HG03159 (cell line): ENCODE measurements around the gene HOXC5.

ENCODE experiments used
- ATAC-seq: cut with Tn5 transposase; IDR thresholded peaks from one replicate; pipeline ENCODE4 v1.9.1; 2021; ENCODE audit warnings: mild to moderate bottlenecking, moderate library complexity; ENCODE audit not compliant: unreplicated experiment

HOXC5 gene

DNA sequence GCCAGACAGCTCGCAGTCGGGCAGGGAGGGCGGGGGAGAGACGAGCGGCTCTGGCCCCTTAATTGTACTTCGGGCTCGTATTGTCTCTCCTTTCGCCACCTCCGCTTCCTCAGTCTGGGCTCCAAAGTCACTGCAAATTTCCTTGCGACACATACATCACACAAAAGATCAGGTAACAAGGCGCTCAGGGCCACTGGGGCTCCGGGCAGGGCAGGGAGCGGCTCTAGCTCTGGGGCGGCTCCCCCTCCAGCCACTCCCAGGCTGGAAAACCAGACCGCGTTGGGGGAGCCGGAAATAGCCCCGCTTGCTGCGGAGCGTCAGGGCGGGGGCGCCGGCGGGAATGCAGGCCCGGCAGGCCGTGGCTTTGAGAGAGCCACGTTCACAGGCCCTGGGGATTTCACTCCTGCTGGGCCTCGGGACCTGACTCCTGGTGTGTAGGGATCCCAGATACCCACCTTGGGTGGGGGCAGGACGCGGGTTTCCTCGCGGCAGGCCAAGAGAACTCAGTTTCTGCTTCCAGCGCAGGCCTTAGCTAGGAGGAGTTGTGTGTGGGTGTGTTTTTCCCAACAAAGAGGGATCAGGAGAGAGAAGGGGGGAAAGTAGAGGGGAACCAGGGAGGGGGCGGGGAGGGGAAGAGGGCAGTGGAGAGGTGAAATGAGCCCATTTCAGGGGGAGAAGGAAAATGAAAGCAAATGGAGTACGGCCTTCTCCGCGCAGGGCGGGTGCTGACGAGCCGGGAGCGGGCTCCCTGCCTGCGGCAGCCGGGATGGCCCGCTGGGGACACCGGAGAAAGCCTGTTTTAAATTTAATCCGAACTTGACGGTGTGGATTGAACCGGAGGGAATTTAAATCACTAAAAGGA is 37.2 kb upstream of the HOXC5 start:
- no peak for ATAC-seq

DNA sequence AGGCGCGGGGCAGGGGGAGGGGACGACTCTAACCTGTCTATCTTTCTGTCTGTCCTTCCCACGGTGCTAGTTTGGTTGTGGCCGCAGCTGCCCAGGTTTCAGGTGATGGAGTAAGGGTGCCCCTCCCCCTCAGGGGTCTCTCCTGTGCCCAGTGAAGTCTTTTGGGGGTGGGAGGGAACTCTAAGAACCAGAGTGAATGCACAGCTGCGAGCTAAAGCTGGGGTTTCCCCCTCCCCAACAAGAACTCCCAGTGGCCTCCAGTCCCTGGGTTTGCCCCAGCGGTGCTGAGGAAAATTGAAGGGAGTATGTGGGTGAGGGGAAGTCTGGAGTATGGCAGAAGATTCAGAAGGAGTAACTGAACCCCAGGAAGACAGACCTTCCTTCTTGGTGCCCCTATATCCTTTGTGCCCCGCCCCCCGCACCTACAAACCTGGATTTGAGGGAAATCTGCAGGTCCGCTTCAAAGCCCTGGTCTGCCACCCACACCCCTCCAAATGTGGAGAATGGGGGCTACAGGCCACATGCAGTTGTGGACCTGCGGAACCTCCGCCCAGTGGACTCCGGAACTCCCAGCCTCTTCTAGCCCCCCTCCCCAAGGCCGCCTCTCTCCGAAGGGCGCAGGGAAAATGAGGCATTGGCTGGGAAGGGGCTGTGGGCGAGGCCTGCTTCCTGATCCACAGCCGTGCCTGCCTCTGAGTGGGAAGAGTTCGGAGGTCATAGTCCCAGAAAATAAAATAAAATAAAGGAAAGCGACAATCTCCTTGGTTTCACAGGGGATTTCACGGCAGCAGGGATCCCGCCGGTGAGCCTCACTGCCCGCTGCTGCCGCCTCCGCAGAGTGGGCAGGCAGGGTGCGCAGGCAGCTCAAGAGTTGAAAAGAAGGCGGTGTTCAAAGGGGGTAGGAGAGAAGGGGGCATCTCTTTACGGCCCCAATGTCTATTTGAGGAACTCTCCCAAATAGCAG is 36.3 kb upstream of the HOXC5 start:
- ATAC-seq, result no peak

DNA sequence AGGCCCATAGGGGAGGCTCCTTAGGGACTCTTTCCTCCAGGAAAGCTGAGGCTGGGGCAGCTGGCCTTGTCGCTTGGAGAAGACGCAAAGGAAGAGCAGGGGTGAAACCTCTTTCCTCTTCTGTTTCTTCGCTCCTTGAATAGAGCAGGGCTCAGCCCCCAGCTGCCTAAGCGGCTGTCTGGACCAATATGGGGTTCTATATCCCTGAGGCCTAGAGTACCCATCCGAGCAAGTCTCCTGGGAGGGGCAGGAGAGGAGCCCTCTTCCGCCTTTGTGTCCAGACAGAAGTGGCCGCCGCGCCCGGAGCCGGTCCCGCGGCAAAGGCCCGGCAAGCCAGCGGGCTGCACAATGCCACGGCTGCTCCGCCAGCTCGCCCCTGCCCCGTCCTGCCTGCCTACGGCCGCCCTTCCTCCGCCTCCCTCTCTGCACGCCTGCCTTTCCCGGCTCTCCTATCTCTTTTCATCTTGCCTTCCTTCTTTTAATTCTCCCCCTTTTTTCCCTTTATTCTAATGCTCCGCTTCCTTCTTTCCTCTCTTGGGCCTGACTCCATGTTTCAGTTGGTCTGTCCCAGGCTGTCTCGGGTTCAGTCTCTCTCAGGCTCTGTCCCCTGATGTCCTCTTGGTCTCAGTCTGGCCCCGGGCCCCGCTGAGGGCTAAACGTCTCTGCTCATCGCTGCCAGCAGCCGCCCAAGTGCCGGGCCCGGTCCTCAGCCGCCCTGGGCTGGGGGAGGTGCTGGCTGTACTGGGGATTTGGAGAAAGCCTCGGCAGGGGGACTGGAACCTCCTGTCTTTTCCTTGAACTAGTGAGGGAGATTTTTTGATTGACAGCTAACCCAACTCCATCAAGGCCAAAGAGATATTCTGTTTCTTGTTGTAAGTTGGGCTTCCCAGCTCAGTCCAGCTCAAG is 35.4 kb upstream of the HOXC5 start:
- no peak for ATAC-seq

DNA sequence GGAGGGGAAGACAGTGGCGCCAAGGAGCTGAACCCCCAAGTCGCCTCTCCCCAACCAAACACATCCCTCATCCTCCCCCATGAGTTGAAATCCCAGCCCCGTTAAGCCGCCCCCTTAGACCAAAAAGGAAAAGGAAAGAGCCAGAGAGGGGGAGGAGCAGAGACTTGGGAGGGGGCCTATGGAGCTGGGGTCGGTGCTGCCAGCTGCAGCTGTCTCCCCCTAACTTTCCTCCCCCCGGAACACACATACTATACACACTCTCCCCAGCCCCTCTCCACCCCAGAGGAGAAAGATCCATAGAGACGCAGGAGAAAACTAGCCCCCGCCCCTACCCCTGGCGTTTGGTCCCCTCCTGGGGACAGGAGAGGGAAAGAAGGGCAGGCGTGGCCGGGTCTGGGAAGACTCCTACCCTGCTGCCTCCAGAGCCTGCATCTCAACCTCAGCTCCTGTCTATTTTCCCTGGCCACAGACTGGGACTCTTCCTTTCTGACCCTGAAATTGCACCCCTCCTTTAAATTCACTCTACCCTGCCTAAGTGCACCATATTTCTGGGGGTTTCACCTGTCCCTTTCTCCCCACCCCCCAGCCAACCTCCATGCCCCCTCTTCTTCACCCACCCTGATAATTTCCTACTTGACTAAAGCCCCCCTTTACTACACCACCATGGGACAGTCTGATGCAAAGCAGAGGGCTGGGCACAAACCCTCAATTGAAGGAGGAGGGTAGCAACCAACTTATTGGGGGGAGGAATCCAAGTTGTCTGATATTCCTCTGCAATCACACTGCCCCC is 34.5 kb upstream of the HOXC5 start:
- ATAC-seq, result no peak

DNA sequence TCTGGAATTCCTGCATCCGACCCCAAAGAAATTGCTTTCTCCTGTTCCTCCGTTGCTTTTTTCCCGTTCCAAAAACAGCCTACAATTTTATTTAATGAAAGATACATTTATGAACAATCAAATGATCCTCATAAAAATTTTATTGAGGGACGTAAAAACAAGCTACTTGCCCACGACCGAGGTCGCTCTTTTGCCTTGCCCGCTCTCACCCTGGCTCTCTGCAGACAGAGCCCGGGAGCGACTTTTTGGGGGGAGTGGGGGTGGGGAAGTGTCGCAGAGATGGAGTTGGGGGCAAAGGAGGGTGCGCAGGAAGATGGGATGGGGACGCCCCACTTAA is 34.0 kb upstream of the HOXC5 start:
- no peak for ATAC-seq

DNA sequence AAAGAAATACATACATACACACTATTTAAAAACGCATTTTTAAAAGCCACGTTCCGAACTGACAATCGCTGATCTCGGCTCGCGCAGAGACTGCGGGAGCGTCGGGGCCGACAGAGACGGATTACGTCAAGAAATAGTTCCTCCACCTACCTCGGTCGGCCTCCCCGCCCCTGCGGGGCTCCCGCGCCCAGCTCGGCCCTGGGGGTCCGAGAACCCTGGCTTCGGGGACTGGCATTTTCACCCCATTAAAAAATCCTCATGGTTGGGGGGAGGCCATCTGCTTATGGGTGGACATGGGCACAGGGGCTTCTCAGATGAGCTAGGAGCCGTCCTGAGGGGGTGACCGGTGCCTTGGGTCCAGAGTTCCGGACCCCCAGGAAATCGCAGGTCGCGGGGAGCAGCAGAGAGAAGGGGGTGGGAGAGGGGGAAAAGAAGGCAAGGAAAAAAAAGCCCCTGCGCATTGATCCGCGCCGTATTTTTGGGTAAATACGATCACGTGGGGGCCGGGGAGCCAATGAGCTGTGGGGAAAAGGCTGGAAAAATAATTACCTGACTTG is 33.2 kb upstream of the HOXC5 start:
- no peak for ATAC-seq

DNA sequence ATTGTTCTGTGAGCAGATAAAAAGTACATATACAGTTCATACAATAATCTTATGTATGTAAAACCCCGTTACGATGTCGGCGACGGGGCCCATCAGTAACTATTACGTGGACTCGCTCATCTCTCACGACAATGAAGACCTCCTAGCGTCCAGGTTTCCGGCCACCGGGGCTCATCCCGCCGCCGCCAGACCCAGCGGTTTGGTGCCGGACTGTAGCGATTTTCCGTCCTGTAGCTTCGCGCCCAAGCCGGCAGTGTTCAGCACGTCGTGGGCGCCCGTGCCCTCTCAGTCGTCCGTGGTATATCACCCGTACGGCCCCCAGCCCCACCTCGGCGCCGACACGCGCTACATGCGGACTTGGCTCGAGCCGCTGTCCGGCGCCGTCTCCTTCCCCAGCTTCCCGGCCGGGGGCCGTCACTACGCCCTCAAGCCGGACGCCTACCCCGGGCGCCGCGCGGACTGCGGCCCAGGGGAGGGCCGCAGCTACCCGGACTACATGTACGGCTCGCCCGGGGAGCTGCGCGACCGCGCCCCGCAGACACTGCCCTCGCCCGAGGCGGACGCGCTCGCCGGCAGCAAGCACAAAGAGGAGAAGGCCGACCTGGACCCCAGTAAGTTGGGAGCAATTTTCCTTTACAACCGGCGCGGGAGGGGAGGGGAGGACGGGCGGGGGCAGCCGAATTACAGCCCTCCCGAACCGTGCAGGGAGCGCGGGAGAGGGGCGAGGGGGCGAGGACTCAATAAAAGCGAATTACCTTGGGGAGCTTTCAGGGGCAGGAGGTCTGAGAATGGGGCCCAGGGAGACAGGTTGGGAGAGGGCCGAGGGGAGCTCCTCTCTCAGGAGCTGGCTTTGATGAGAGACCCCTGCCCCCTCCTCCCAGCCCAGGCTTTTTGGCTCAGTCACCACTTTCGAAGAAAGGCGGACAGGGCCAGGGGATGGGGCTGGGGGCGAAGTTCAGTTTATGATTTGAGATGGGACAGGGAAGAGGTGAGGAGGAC is 32.4 kb upstream of the HOXC5 start, which contains the start of gene HOXC9:
TSS of gene HOXC9 (plus strand) at position 46 of the 999 bp plus-strand sequence. CDS start at position 74, 28 bp downstream.
- ATAC-seq, result no peak

DNA sequence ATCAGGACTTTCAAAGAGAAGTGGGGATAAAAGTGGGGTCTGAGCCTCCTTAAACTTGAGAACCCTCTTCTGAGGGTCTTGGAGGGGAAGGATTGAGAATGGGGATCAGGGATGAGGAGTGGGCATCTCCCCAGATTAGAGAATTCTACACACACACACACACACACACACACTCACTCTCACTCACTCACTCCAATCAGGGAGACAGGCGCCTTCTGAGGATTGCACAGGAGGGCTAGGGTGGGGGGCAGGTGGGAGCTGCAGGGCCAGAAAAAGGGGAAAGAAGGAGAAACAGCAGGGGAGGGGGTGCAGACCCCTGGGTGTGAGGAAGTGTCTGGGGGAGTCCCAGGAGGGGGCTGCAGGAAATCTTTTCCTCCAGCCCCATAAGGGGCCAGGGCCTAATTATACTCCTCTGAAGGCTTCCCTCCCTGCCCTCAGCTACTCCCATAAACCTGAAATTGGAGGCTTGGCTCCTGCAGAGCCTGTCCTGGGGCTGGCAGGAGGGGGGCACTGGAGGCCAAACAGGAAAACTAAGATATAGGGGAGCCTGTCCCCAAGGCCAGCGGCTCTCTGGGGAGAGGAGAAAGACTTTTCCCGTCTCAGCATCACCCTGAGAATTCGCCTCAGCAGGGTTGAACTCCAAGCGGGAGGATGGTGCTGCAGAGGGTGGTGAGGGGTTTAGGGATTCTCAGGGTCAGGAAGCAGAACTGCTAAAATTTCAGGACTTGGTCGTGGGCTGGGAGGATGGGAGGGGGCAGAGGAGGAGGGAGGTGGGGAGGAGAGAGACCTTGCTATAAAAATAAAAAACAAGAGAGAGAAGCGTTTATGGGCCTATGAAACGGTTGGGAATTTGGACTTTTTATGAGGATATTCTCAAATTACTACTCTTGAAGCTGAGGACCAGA is 31.3 kb upstream of the HOXC5 start:
- no peak for ATAC-seq

DNA sequence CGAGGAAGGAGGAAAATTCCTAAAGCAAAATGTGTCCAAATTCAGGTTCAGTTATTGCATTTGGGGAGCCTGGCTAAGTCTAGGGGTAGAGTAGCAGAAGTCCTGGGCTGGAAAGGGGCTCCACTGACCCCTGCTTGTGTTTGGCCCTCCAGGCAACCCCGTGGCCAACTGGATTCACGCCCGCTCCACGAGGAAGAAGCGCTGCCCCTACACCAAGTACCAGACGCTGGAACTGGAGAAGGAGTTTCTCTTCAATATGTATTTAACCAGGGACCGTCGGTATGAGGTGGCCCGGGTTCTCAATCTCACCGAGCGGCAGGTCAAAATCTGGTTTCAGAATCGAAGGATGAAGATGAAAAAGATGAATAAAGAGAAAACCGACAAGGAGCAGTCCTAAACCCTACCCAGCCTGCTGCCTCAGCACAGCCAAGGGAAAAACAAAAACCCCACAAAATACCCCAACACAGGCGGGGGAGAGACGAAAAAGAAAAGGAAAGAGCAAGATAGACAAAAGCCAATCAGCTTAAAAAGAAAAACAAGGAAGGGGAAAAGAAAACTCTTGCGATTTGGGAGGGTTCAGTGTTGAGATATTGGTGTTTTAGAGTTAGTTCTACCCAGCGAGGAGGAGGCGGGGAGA is 30.5 kb upstream of the HOXC5 start:
- no peak for ATAC-seq

DNA sequence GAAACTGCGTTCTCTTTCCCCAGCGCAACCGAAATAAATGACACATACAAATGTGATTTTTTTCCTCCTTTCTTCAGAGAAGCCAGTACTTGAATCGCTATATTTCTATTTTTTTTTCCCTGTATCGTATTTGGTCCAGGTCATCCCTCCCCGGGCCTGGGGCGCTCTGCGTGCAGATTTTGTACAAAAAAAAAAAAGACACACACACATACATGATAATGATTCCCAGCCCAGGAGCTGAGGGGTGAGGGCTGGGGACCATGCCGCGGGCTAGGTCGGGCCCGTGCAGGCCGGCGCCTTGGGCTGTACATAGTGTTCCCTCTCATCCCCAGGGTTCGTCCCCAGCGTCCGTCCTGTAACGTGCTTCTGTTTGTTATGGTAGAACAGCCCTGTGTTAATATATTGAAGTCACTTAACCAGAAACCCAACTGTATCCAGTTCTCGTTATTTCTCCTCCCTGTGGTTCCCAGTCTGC is 29.9 kb upstream of the HOXC5 start:
- ATAC-seq, result no peak

DNA sequence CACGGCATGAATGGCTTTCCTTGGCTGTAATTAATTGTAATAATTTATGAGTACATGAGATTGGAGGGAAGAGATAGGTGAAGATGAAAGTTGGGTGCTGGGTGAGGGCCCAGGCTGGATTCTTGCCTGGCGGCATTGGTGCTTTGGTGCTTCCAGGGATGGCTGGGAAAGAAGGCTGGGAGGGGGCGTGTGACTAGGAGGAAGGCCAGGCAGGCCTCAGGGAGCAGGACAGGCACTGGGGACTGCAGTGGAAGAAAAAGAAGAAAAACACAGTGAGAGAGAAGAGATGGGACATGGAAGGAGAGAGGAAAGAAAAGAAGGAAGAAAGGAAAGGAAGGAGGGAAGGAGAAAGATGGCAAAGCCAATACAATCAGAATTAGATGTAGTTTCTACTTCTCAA is 29.2 kb upstream of the HOXC5 start:
- no peak for ATAC-seq

DNA sequence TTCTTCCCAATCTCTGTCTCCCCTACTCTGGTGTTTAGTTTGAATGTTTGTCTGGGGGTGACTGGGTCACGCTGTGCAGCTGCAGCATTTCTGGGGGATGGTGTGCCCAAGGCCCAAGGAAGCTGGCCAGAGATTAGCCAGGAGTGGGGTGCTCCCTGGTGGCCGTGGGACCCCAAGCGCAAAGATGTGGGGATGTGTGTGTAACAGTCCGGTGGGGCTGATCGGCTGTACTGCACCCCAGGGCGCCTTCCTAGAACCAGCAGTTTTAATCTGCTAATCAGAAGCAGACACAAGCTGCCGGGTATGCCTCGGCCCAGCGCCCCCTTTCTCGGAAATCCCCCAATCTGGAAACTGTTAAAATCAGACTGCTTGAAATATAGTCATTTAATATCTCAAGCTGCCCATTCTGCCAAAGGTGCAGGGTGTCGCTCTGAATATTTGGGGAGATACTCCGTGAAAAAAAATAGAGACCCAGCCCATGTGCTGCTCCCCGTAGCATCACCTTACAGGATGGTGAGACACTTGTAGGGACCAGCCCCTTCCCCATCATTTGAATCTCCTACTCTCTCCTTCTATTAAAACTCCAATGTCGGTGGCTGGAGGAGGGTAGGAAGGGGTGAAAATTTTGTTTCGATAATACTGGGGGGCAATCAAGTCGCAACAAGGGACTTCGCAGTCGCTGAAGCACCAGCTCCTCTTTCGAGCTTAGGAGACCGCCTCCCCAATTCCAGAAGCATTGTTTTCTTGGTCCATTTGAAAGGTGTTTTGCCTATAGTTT is 28.6 kb upstream of the HOXC5 start:
- no peak for ATAC-seq

DNA sequence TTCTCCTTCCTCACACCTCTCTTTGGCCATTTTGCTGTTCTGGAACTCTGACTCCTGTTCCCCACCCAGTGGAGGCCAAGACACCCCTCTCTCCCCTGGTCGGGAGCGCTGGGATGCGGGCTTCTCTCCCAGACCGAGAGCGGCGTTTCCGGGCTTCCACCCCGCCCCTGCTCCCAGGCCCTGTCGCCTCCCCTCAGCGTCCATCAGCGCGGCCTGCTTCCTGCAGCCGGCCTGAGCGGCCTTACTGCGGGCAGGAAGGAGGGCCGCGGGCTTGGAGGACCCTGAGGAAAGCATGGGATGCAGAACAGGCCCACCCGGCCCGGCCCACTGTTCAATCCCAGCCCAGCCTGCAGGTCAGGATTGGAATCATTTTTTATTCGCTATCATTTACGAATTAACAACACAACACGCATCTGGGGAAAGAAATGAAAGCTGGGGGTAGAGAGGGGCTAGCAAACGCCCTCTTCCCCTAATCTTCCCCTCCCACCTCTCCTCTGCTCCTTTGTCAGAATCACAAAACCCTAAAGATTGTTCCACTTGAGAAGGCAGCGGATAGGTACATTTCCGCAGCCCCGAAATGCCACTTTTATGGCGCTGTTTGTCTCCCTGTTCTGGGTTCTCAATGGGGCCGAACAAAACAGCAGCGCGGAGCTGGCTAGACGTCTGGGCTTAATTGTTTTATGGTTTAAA is 27.9 kb upstream of the HOXC5 start:
- no peak for ATAC-seq

DNA sequence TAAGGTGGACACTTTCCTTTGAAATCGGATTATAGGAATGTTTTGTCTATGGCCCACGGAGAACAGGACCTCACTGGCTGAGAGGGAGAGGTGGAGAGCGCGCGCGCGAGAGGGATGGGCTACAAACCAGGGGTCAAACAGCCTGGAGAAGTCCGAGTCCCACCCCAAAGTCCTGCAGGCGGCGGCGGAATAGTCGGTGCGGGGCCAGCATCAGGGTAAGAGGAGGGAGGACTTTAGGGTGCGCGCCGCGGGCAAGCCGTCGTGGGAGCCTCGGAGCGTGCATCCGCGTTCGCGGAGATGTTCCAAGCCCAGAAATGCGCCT is 27.4 kb upstream of the HOXC5 start:
- no peak for ATAC-seq

DNA sequence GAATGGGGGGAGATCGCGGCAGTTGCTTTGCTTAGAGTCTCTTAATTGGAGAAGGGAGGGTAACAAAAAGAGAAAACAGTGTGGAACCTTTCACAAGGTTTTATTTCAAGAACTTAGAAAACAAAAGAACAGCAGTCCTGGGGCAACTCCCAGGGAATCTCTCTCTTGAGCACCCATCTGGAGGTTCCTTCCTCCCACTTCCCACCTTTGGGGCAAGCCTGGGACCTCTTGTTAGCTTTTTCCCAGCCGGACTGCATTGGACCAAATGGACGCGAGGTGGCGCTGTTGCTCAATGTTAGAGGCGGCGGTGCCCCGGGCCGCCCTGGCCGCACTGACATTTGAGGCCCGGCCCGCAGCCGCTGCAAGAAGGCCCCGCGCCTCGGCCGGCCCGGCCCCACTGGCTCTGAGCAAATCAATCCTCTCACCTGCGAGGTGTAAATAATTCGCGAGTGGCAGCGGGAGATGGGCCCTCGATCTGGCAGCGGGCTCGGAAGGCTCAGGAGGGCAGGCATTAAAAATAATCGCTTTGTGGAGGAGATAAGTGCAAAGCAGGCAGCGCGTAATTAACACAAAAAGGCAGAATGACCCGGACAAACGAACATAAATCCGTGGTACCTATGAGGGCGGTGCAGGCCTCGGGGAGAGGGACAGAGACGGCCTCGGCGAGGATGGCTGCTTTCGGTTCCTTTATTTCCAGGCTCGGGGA is 26.8 kb upstream of the HOXC5 start:
- ATAC-seq, result peak; percentile 78
